NCI-H774 (cell line): ENCODE data around the gene FCHSD1.
A peak's percentile ranks its signal among the peaks of the same experiment; 100 is the strongest.

Source experiments
- DNase-seq: peaks from one replicate; lab custom pipeline; 2025; lab: John Stamatoyannopoulos, UW

The FCHSD1 gene

GRCh38 chr5:141672841-141673813 is 21.9 kb upstream of the FCHSD1 start:
- DNase-seq = no peak

GRCh38 chr5:141672071-141672840 is 21.0 kb upstream of the FCHSD1 start:
- DNase-seq = no peak

- DNase-seq = no peak
Measured at GRCh38 chr5:141669520-141669919, 18.3 kb upstream of the FCHSD1 start.

- DNase-seq = no peak
Measured at GRCh38 chr5:141668601-141669265, 17.5 kb upstream of the FCHSD1 start.

DNA sequence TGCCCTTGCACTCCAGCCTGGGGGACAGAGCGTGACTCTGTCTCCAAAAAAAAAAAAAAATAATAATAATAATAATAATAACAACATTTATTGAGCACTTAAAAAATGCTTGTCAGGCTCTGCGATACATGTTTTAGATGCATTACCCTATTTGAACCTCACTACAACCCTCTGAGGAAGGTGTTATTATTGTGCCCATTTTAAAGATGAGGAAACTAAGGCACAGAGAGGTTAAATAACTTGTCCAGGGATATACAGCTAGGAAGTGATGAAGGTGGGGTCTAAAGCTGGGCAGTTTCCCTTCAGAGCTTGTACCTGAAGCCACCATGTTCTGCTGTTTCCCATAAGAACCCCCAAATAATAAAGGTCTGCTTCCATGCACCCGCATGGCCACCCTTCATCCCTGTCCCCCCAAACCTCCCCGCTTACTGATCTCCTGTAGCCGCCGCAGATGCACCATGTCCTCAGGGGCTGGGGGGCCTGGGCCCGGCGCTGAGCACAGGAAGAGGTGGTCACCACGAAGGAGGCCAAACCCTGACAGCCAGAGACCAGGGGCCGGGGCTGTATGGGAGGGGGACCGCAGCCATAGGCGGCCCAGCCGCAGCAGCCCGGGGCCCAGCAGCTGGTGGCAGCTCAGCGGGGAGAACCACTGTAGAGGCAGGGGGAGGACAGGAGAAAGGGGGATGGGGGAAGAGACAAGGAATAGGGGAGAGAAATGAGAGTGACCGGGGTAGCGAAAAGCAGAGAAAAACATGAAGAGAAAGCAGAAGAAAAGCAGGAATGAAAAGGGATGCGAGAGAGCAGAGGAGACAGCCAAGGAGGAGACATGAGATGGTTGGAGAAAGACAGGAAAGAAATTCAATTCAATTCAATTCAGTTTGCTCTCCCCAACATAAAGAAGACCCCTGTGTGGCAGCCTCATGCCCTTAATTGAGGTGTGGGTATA is 15.1 kb upstream of the FCHSD1 start:
- no peak for DNase-seq

GRCh38 chr5:141664733-141665461 is 13.7 kb upstream of the FCHSD1 start:
- DNase-seq = peak; percentile 39

DNA sequence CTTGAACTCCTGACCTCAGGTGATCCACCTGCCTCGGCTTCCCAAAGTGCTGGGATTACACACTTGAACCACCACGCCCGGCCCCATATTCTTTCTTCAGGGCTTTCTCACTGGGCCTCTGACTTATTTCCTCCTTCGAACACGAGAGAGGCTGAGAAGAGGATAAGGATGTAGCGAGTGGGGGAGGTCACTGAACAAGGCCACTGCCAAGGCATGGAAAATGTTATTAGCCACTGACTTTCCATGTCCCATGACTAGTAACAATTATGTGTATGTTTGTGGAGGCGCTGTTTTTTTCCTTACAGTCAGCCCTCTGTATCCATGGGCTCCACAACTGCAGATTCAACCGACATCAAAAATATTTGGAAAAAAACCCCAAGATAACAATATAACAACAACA is 12.3 kb upstream of the FCHSD1 start:
- no peak for DNase-seq

DNA sequence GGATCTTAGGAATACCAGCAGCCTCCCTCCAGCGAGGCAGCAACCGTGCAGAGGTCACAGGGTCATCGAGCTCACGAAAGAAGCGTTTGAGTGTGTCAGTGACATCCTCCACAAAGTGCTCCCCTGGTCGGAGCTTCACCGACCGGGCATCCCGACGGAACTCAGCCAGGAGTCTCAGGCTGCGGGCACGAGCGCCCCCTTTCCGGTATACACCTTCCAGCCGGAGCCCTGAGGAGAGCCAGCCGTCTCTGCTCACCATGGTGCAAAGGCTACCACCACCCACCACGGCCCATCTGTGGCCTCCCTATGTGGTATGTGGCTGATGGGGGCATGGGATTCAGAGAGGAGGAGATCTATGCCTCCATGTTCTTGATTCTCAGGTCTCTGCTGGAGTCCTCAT is 10.8 kb upstream of the FCHSD1 start:
- no peak for DNase-seq

DNA sequence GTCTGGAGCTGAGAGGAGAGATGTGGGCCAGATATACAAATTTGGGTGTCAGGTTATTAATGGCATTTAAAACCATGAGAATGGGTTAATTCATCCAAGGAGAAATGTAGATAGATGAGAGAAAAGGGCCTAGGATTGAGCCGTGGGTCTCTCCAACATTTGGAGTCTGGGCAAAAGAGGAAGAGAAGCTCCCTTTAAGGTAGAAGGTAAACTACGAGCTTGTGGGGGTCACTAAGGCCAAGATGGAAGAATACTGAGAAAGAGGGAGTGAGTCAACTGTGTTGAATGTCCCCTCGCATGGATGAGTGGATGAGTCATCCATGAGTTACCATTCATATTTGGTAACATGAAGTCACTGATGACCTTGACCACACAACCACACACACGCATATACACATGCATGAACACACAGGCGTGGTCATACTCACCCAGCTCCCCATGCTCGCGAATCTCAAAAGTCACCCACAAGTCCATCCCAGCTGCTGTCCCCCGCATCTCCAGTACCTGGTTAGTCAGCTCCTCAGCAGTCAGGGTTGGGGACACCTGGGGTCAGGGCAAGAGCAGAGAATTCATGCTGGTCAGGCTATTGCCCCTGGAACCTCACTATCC is 6.8 kb upstream of the FCHSD1 start:
- DNase-seq = no peak

- no peak for DNase-seq
Measured at GRCh38 chr5:141657404-141657803, 6.2 kb upstream of the FCHSD1 start.

GRCh38 chr5:141656396-141656795 is 5.2 kb upstream of the FCHSD1 start:
- no peak for DNase-seq

GRCh38 chr5:141655020-141655419 is 3.8 kb upstream of the FCHSD1 start:
- DNase-seq = no peak

GRCh38 chr5:141654298-141654697 is 3.1 kb upstream of the FCHSD1 start:
- DNase-seq = no peak

DNA sequence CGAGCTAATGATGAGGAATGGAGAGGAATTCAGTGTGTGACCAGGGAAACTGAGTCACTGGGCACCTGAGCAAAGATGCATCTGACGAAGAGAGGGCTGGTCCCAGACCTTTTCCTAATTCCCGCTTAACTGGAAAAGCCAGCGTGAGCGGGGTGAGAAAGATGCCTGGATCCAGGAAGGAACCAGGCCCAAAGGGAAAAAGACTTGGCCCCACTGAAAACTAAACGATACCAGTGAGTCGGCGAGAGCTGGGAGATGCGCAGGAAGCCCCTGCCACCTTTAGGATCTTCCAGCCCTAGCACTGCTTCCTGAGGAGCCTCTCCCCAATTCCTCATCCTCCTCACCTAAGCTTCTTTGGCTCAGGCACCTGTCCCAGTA is 499 bp upstream of the FCHSD1 start:
- DNase-seq = no peak

DNA sequence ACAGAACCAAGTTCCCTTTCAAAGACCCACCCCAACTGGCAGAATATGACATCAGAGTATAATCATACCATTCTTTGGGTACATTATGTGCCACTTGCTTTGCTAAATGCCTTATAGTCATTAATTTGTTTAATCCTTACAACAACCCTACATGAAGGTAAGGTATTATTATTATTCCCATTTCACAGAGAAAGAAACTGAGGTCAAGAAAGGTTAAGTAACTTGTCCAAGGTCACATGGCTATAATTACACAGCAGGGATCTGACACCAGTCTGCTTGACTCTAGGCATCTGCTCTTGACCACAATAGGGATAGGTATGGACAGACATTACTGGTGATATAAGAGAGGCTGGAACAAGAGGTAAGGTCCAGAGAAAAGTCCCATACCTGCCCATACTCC is 1.2 kb downstream of the FCHSD1 start:
- no peak for DNase-seq

- no peak for DNase-seq
Measured at GRCh38 chr5:141649056-141649688, 2.0 kb downstream of the FCHSD1 start.

DNA sequence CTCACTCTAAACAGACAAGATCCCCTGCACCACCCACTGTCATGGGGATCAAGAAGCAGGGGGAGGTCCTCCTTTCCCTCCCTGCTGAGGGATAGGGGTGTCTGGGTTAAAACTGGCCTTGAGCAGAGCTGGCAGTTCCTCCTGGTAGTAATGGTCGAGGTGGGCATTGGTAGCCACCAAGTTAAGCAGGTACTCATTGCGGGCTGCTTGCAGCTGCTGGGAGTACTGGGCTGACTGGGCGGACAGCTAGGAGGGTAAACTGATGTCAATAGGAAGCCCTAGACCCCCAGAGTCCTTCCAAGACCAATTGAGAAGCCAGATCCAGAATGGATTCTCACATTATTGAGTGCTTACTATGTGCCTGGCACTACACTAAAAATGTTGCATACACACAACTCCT is 3.4 kb downstream of the FCHSD1 start:
- DNase-seq = no peak

- DNase-seq = no peak
Measured at GRCh38 chr5:141647242-141647641, 4.0 kb downstream of the FCHSD1 start.

DNA sequence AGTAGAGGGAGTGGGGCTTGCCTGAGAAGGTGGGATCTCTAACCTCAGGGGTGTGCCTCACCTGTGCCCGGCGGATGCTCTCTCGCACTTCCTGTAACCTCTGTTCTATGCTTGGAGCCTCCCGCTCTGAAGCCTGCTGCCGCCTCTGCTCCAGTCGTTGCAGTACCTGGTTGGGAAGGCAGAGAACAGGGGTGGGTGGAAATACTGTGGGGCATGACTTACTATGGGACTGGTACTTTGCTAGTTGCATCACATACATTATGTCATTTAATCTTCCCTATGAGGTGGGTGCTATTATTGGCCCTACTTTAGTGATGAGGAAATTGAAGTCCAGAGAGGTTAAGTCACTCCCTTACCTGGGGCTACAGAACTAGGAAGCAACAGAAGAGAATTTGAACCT is 5.2 kb downstream of the FCHSD1 start:
- DNase-seq = no peak
